ENCODE results near the gene GTF2F2. TPM values are rescaled to one million over a fixed set of nuclear protein-coding genes. Genes with fewer than 3 reads are reported as not detected.

The GTF2F2 gene
- total and polyA plus RNA-seq, 5 donors from 2014 or later = 7.0 to 16.1 (median 9.7) TPM

DNA sequence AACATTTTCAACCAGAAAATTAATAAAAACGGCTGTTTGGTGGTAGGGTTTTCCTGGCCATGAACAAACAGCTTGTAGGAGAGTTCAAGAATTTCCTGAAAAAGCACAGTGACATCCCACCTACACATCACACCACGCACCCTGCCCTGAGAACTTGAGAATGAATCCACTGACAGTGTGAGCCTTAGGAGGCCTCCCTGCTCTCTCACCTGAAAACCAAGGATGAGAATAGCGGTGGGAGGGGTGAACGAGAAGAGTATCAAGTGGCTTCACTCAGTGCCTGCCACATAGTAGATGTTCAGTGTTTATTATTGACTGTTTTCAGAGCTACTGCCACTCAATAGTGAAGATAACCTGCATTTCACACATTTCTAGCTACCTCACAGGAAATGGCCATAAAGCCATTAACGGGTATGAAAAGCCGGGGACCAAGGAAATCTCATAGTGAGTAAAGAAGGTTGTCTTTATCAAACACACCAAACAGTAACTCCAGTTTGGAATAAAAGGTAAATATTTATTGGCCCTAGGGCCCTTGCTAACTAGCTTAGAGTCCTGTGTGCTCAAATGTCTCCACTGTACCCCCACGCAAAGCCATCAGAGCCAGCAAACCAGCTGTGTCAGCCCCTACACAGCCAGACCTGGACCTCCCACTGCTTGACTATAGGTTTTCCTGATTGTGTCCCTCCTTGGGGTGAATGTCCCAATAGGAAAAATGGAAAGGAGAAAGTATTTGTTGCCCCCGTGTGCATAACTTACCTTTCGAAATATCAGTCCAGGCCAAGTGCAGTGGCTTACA lies 180.1 kb downstream of the GTF2F2 start:
- H3K27me3 ChIP-seq (ENCODE audit: control insufficient read depth, insufficient read depth, low read length) = no peaks in the 10 kb centered on the region
- H3K27me3 Mint-ChIP-seq = peaks cover 4% of the 10 kb centered on the region
- H3K9me3 ChIP-seq (ENCODE audit: control insufficient read depth in 2 of 2, low read length in 2 of 2) = no peaks in the 10 kb centered on the region
- no peaks in the 10 kb centered on the region for H3K36me3 ChIP-seq (ENCODE audit: control insufficient read depth, insufficient read depth, low read length)
- H3K36me3 Mint-ChIP-seq = no peaks in the 10 kb centered on the region
- H3K4me3 Mint-ChIP-seq = peak overlapping the region in 1 of 4 donors; percentile 29
- DNase-seq = no peak
- peaks cover 0 to 5% (median 0%) of the 10 kb centered on the region in 7 donors for H3K9me3 Mint-ChIP-seq
- no peak overlapping the region for H3K27ac ChIP-seq (ENCODE audit: insufficient read depth, low read length, poor library complexity, severe bottlenecking)
- peaks cover 18 to 59% (median 36%) of the 10 kb centered on the region in 4 donors for H3K4me1 Mint-ChIP-seq
- H3K4me1 ChIP-seq (ENCODE audit: control insufficient read depth, insufficient read depth, low read length, poor library complexity, severe bottlenecking) = peaks cover 50% of the 10 kb centered on the region
- H3K4me3 ChIP-seq (ENCODE audit: low read depth, low read length) = no peak overlapping the region
- H3K27ac Mint-ChIP-seq = peak overlapping the region; percentile 43 to 82 (median 47)
- no peak for ATAC-seq (ENCODE audit: low read depth in 2 of 2)

DNA sequence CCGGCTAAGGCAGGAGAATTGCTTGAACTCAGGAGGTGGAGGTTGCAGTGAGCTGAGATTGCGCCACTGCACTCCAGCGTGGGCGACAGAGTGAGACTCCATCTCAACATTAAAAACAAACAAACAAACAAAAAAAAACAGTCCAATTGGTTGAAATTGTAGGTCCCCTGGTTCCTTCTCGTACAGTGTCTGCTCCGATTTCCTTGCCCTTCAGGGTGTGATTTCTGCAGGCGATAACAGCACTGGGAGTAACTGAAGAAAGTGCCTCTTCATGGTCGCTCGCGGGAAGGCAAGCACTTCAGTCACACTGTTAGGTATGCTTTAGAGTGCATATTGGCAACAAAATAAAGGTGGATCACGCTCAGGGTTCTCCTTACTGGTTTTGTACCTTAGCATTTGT lies 181.0 kb downstream of the GTF2F2 start:
- no peak for ATAC-seq (ENCODE audit: low read depth in 2 of 2)
- H3K9me3 ChIP-seq (ENCODE audit: control insufficient read depth in 2 of 2, low read length in 2 of 2) = no peaks in the 10 kb centered on the region
- Mint-ChIP-seq H3K4me3 (no peak overlapping the region), H3K9me3 (peaks cover 0 to 5% (median 0%) of the 10 kb centered on the region in 7 donors), H3K36me3 (no peaks in the 10 kb centered on the region), H3K4me1 (peaks cover 15 to 50% (median 32%) of the 10 kb centered on the region in 4 donors), H3K27ac (peak overlapping the region in 2 of 3 donors; percentile 60 to 82), H3K27me3 (peaks cover 4% of the 10 kb centered on the region)
- H3K4me3 ChIP-seq (ENCODE audit: low read depth, low read length) = no peak overlapping the region
- peaks cover 41% of the 10 kb centered on the region for H3K4me1 ChIP-seq (ENCODE audit: control insufficient read depth, insufficient read depth, low read length, poor library complexity, severe bottlenecking)
- DNase-seq = no peak
- no peaks in the 10 kb centered on the region for H3K36me3 ChIP-seq (ENCODE audit: control insufficient read depth, insufficient read depth, low read length)
- H3K27me3 ChIP-seq (ENCODE audit: control insufficient read depth, insufficient read depth, low read length) = no peaks in the 10 kb centered on the region
- H3K27ac ChIP-seq (ENCODE audit: insufficient read depth, low read length, poor library complexity, severe bottlenecking) = no peak overlapping the region

DNA sequence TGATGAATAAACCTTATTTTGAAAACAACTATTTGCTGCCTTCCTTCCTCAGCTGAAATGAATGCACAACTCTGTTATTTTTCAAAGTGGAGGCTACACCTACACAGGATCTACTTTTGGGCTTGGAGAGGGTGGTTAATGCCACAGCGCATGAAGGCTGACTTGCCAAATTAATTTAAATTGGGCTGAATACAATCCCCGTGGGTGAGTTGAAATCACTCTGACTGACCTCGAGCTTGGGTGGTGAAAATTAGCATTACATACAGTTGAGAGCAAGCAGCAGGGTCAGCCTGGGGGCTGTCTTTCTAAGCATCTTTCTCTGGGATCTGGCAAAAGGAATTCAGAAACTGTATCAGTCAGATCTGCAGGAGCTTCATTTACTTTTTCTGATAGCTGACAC lies 182.2 kb downstream of the GTF2F2 start:
- DNase-seq = no peak
- no peak overlapping the region for H3K4me3 Mint-ChIP-seq
- Histone ChIP-seq H3K9me3 (ENCODE audit: control insufficient read depth in 2 of 2, low read length in 2 of 2) (no peaks in the 10 kb centered on the region), H3K27me3 (ENCODE audit: control insufficient read depth, insufficient read depth, low read length) (peaks cover 3% of the 10 kb centered on the region), H3K4me3 (ENCODE audit: low read depth, low read length) (no peak overlapping the region), H3K36me3 (ENCODE audit: control insufficient read depth, insufficient read depth, low read length) (no peaks in the 10 kb centered on the region), H3K4me1 (ENCODE audit: control insufficient read depth, insufficient read depth, low read length, poor library complexity, severe bottlenecking) (peaks cover 28% of the 10 kb centered on the region), H3K27ac (ENCODE audit: insufficient read depth, low read length, poor library complexity, severe bottlenecking) (no peak overlapping the region)
- H3K27me3 Mint-ChIP-seq = peaks cover 4% of the 10 kb centered on the region
- H3K36me3 Mint-ChIP-seq = no peaks in the 10 kb centered on the region
- no peak for ATAC-seq (ENCODE audit: low read depth in 2 of 2)
- H3K9me3 Mint-ChIP-seq = peaks cover 0 to 5% (median 0%) of the 10 kb centered on the region in 7 donors
- H3K27ac Mint-ChIP-seq = peak overlapping the region in 2 of 3 donors; percentile 6 to 14
- peaks cover 8 to 38% (median 24%) of the 10 kb centered on the region in 4 donors for H3K4me1 Mint-ChIP-seq

DNA sequence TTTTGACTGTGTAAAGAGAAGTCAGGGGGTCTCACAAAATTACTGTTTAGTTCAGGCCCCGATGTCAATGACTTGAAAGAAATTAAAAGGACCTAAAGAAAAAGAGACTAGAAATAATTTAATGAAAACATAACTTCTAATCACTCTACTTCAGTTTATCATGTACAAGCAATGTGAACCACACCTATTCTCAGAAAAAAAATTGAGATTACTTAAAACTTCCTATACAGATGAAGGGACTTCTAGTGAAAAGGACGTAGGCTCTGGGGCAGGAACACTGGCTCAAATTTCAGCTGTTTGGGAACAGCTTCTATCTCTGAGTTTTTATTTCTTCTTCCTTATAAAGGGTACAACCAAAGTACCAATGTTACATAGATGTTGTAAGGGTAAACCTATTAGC lies 182.7 kb downstream of the GTF2F2 start:
- H3K4me3 ChIP-seq (ENCODE audit: low read depth, low read length) = no peak overlapping the region
- peak overlapping the region; percentile 4 to 23 (median 14) for H3K27ac Mint-ChIP-seq
- peaks cover 3% of the 10 kb centered on the region for H3K27me3 ChIP-seq (ENCODE audit: control insufficient read depth, insufficient read depth, low read length)
- DNase-seq = no peak
- H3K4me3 Mint-ChIP-seq = no peak overlapping the region
- H3K4me1 Mint-ChIP-seq = peaks cover 3 to 33% (median 19%) of the 10 kb centered on the region in 4 donors
- H3K9me3 Mint-ChIP-seq = peaks cover 0 to under 1% (median 0%) of the 10 kb centered on the region in 7 donors
- no peaks in the 10 kb centered on the region for H3K9me3 ChIP-seq (ENCODE audit: control insufficient read depth in 2 of 2, low read length in 2 of 2)
- no peak for ATAC-seq (ENCODE audit: low read depth in 2 of 2)
- H3K36me3 ChIP-seq (ENCODE audit: control insufficient read depth, insufficient read depth, low read length) = no peaks in the 10 kb centered on the region
- peaks cover 23% of the 10 kb centered on the region for H3K4me1 ChIP-seq (ENCODE audit: control insufficient read depth, insufficient read depth, low read length, poor library complexity, severe bottlenecking)
- no peaks in the 10 kb centered on the region for H3K36me3 Mint-ChIP-seq
- peaks cover 4% of the 10 kb centered on the region for H3K27me3 Mint-ChIP-seq
- H3K27ac ChIP-seq (ENCODE audit: insufficient read depth, low read length, poor library complexity, severe bottlenecking) = no peak overlapping the region

DNA sequence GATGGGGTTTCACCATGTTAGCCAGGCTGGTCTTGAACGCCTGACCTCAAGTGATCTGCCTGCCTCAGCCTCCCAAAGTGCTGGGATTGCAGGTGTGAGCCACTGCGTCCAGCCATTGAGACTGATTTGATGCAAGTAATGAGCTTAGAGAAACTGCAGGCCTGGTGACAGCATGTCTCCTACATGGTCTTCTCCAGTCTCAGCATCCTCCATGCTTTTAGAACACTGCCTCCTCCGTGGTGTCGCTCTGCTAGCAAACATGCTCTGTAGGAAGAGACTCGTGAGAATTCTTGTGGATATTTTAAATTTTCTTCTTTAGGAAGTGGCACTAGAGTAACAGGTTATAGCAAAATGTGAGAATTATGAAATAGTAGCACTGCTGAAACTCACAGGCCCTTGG lies 183.6 kb downstream of the GTF2F2 start:
- Mint-ChIP-seq H3K27ac (peak overlapping the region in 1 of 3 donors; percentile 90), H3K4me3 (no peak overlapping the region), H3K36me3 (no peaks in the 10 kb centered on the region), H3K4me1 (peaks cover 0 to 24% (median 11%) of the 10 kb centered on the region in 4 donors), H3K27me3 (peaks cover 4% of the 10 kb centered on the region), H3K9me3 (no peaks in the 10 kb centered on the region)
- no peak overlapping the region for H3K27ac ChIP-seq (ENCODE audit: insufficient read depth, low read length, poor library complexity, severe bottlenecking)
- no peaks in the 10 kb centered on the region for H3K9me3 ChIP-seq (ENCODE audit: control insufficient read depth in 2 of 2, low read length in 2 of 2)
- no peak overlapping the region for H3K4me3 ChIP-seq (ENCODE audit: low read depth, low read length)
- ATAC-seq (ENCODE audit: low read depth in 2 of 2) (no peak), DNase-seq (no peak)
- H3K36me3 ChIP-seq (ENCODE audit: control insufficient read depth, insufficient read depth, low read length) = no peaks in the 10 kb centered on the region
- peaks cover 15% of the 10 kb centered on the region for H3K4me1 ChIP-seq (ENCODE audit: control insufficient read depth, insufficient read depth, low read length, poor library complexity, severe bottlenecking)
- peaks cover 7% of the 10 kb centered on the region for H3K27me3 ChIP-seq (ENCODE audit: control insufficient read depth, insufficient read depth, low read length)

DNA sequence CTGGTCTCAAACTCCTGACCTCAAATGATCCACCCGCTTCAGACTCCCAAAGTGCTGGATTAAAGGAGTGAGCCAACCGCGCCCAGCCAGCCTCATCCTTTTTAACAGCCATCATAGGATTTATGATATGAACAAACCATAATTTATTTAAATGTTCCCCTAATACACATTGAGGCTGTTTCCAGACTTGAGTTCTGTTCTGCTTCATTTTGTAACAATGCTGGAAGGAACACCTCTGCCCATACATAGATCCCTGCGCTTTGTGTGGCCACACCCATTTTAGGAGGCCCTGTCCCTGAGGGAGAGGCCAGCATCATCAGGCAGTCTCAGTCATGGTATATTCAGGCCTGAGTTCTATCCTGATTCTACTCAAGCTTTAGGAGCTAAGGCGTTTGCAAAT lies 184.8 kb downstream of the GTF2F2 start:
- Histone ChIP-seq H3K27me3 (ENCODE audit: control insufficient read depth, insufficient read depth, low read length) (peaks cover 7% of the 10 kb centered on the region), H3K4me1 (ENCODE audit: control insufficient read depth, insufficient read depth, low read length, poor library complexity, severe bottlenecking) (peaks cover 12% of the 10 kb centered on the region), H3K27ac (ENCODE audit: insufficient read depth, low read length, poor library complexity, severe bottlenecking) (no peak overlapping the region), H3K4me3 (ENCODE audit: low read depth, low read length) (no peak overlapping the region), H3K36me3 (ENCODE audit: control insufficient read depth, insufficient read depth, low read length) (no peaks in the 10 kb centered on the region), H3K9me3 (ENCODE audit: control insufficient read depth in 2 of 2, low read length in 2 of 2) (no peaks in the 10 kb centered on the region)
- peaks cover 0 to 22% (median 12%) of the 10 kb centered on the region in 4 donors for H3K4me1 Mint-ChIP-seq
- H3K4me3 Mint-ChIP-seq = no peak overlapping the region
- no peak for ATAC-seq (ENCODE audit: low read depth in 2 of 2)
- peaks cover 9% of the 10 kb centered on the region for H3K27me3 Mint-ChIP-seq
- H3K9me3 Mint-ChIP-seq = no peaks in the 10 kb centered on the region
- DNase-seq = no peak
- H3K27ac Mint-ChIP-seq = peak overlapping the region in 1 of 3 donors; percentile 27
- H3K36me3 Mint-ChIP-seq = no peaks in the 10 kb centered on the region

DNA sequence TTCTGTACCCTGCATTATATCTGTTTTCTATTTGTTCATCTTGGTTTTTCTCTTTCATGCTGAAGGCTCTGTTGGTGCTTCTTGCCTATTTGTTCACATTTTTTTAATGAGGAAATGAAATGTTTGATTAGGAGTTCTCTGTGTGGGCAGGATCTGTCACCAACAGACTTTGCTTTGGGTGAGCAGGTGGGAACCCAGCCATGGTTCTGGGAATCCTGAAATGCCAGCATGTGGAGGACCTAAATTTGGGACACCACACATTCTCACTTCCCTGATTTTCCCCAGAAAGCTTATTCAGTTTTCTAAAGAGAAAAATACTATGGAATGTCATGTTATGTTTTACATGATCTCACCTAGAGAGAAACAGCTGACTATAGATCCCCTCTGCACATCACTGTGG lies 186.7 kb downstream of the GTF2F2 start:
- H3K27ac Mint-ChIP-seq = no peak overlapping the region
- peaks cover 0 to 26% (median 19%) of the 10 kb centered on the region in 4 donors for H3K4me1 Mint-ChIP-seq
- H3K36me3 Mint-ChIP-seq = no peaks in the 10 kb centered on the region

More for the DNA sequence above, 186.7 kb downstream of the GTF2F2 start:
- Histone ChIP-seq H3K27ac (ENCODE audit: insufficient read depth, low read length, poor library complexity, severe bottlenecking) (no peak overlapping the region), H3K27me3 (ENCODE audit: control insufficient read depth, insufficient read depth, low read length) (peaks cover 7% of the 10 kb centered on the region), H3K36me3 (ENCODE audit: control insufficient read depth, insufficient read depth, low read length) (no peaks in the 10 kb centered on the region), H3K9me3 (ENCODE audit: control insufficient read depth in 2 of 2, low read length in 2 of 2) (no peaks in the 10 kb centered on the region), H3K4me1 (ENCODE audit: control insufficient read depth, insufficient read depth, low read length, poor library complexity, severe bottlenecking) (peaks cover 23% of the 10 kb centered on the region), H3K4me3 (ENCODE audit: low read depth, low read length) (no peak overlapping the region)
- H3K4me3 Mint-ChIP-seq = peak overlapping the region in 1 of 4 donors; percentile 17
- peaks cover 0 to 1% (median 0%) of the 10 kb centered on the region in 7 donors for H3K9me3 Mint-ChIP-seq
- no peak for ATAC-seq (ENCODE audit: low read depth in 2 of 2)
- DNase-seq = no peak
- peaks cover 9% of the 10 kb centered on the region for H3K27me3 Mint-ChIP-seq
